GM12891 (cell line): Measurements from ENCODE around the gene BLM.
"Not testable (repeated sequence)": the region's sequence is repeated elsewhere in the genome, so short reads cannot be mapped to it uniquely, and the experiment has no call there.

ENCODE experiments used
- DNase-seq: peaks from one replicate; pipeline ENCODE4 v3.0.0; 2011; ENCODE audit warnings: low spot score; ENCODE audit not compliant: insufficient read length
- FAIRE-seq: peaks from 2 replicates; lab custom pipeline; 2011; peaks lifted over from hg19 to GRCh38; lab: Jason Lieb, UNC
- PAX5 ChIP-seq: IDR thresholded peaks from 2 replicates; pipeline ENCODE4 v1.6.1; 2011; ENCODE audit warnings: low read length, moderate library complexity, mild to moderate bottlenecking; ENCODE audit not compliant: insufficient read depth, severe bottlenecking
- POLR2A ChIP-seq: IDR thresholded peaks from 2 replicates; pipeline ENCODE4 v1.6.1; 2011; ENCODE audit warnings: low read depth, low read length, control low read depth
- POLR2AphosphoS5 ChIP-seq: IDR thresholded peaks from 2 replicates; pipeline ENCODE4 v1.6.1; 2011; ENCODE audit warnings: low read depth, low read length, control low read depth
- POU2F2 ChIP-seq: IDR thresholded peaks from 2 replicates; pipeline ENCODE4 v1.6.1; 2011; ENCODE audit warnings: low read depth, mild to moderate bottlenecking, control low read depth, low read length, moderate library complexity
- SPI1 ChIP-seq: IDR thresholded peaks from 2 replicates; pipeline ENCODE4 v1.6.1; 2011; ENCODE audit warnings: low read depth, low read length, control low read depth
- TAF1 ChIP-seq: IDR thresholded peaks from 2 replicates; pipeline ENCODE4 v1.6.1; 2011; ENCODE audit warnings: low read depth, low read length, control low read depth

The BLM gene

GRCh38 chr15:90683371-90683770, 33.8 kb upstream of the BLM start:
- TF ChIP-seq POU2F2: no peak
- no peak for TF ChIP-seq TAF1
- no peak for TF ChIP-seq POLR2A
- TF ChIP-seq POLR2AphosphoS5: no peak
- TF ChIP-seq PAX5: no peak
- TF ChIP-seq SPI1: no peak
- FAIRE-seq (no peak), DNase-seq (no peak)

- no peak for FAIRE-seq
- TF ChIP-seq PAX5: no peak
- TF ChIP-seq SPI1: no peak
- no peak for DNase-seq
Measured at GRCh38 chr15:90683876-90684275, 33.3 kb upstream of the BLM start.

- TF ChIP-seq SPI1 (no peak), TAF1 (no peak), PAX5 (no peak), POU2F2 (no peak), POLR2AphosphoS5 (no peak), POLR2A (no peak)
- no peak for DNase-seq
- peak; percentile 71 for FAIRE-seq
Measured at GRCh38 chr15:90684281-90684680, 32.9 kb upstream of the BLM start.

- FAIRE-seq (peak; percentile 66), DNase-seq (no peak)
- no peak for TF ChIP-seq POU2F2
- no peak for TF ChIP-seq POLR2A
- no peak for TF ChIP-seq TAF1
- TF ChIP-seq SPI1: peak; percentile 56; the same call in 1 of the 2 replicates
- TF ChIP-seq POLR2AphosphoS5: no peak
- TF ChIP-seq PAX5: no peak
Measured at GRCh38 chr15:90685591-90686434, 31.3 kb upstream of the BLM start.

DNA sequence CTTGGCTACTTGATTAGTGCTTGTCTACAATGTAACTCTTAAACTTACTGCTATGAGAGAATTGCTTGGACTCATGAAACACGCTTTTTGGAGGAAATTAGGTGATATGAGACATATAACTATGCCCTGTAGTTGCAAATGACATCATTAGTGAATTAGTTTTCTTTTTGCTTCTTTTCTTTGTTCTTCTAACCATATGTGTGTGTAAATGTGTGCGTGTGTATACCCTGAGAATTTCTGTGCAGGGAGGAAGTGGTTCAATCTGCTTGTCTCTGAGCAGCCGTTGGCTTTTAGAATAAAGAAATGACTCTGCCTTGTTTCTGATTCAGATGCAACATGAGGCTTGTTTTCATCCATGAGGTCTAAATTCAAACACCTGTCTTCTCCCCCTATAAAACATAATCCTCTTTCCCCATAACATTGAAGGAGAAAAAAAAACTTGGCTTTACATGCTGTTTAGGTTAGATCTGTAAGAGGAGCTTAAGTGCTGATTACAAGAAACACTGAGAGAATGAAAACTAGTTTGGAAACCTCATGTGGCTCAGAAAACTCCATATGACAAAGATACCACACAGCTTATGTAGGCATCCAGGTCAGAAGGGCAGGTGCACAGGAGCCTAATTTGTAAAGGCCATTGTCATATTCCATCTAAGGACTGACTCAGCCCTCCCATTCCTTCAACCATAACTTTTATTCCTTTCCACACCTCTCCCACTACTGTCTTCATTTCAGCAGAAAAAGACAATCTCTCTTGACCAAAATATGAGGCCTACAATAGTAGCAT, 30.5 kb upstream of the BLM start:
- no peak for TF ChIP-seq POLR2AphosphoS5
- no peak for TF ChIP-seq PAX5
- TF ChIP-seq TAF1: peak; percentile 47; the same call in 1 of the 2 replicates
- no peak for TF ChIP-seq POU2F2
- TF ChIP-seq POLR2A: no peak; the same call in 1 of the 2 replicates
- peak; percentile 93 for TF ChIP-seq SPI1
- DNase-seq: no peak
- peak; percentile 95 for FAIRE-seq

- DNase-seq, FAIRE-seq: not testable (repeated sequence)
Measured at GRCh38 chr15:90689326-90689961, 27.7 kb upstream of the BLM start.

GRCh38 chr15:90690585-90690984, 26.6 kb upstream of the BLM start:
- TF ChIP-seq PAX5: no peak
- TF ChIP-seq TAF1: no peak
- TF ChIP-seq SPI1: no peak
- TF ChIP-seq POU2F2: no peak
- no peak for TF ChIP-seq POLR2A
- no peak for TF ChIP-seq POLR2AphosphoS5
- FAIRE-seq (no peak), DNase-seq (no peak)

DNA sequence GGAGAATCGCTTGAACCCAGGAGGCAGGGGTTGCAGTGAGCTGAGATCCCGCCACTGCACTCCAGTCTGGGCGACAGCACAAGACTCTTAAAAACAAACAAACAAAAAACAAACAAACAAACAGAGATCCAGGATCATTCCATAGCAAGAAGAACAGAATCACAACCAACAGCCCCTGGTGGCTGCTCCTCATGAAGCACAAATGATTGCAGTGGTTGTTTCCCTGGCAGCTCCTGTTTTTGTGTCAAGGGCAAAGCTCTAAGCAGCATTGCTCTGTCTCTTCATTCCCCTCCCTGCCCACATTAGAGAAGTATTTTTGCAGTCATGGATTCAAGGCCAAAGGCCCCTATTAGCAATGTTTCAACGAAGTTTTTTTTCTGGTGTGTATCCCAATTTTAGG, 25.8 kb upstream of the BLM start:
- TF ChIP-seq SPI1: no peak
- TF ChIP-seq POLR2AphosphoS5: no peak
- TF ChIP-seq POU2F2: no peak
- no peak for TF ChIP-seq TAF1
- FAIRE-seq (no peak), DNase-seq (no peak)

GRCh38 chr15:90691982-90692773, 25.0 kb upstream of the BLM start:
- peak; percentile 94 for FAIRE-seq
- DNase-seq: no peak
- TF ChIP-seq SPI1 (no peak), TAF1 (no peak)

- no peak for TF ChIP-seq POLR2A
- TF ChIP-seq POU2F2: no peak
- no peak for TF ChIP-seq POLR2AphosphoS5
- TF ChIP-seq SPI1: no peak
- TF ChIP-seq TAF1: no peak
- TF ChIP-seq PAX5: no peak
- FAIRE-seq (no peak), DNase-seq (no peak)
Measured at GRCh38 chr15:90694987-90695386, 22.2 kb upstream of the BLM start.
